ENCODE results near the gene ST6GALNAC4. TPM values are rescaled to one million over a fixed set of nuclear protein-coding genes. Genes with fewer than 3 reads are reported as not detected.

The ST6GALNAC4 gene
- total RNA-seq, 4 donors from 2014 or later, result 20.3 to 44.8 (median 35.9) TPM

DNA sequence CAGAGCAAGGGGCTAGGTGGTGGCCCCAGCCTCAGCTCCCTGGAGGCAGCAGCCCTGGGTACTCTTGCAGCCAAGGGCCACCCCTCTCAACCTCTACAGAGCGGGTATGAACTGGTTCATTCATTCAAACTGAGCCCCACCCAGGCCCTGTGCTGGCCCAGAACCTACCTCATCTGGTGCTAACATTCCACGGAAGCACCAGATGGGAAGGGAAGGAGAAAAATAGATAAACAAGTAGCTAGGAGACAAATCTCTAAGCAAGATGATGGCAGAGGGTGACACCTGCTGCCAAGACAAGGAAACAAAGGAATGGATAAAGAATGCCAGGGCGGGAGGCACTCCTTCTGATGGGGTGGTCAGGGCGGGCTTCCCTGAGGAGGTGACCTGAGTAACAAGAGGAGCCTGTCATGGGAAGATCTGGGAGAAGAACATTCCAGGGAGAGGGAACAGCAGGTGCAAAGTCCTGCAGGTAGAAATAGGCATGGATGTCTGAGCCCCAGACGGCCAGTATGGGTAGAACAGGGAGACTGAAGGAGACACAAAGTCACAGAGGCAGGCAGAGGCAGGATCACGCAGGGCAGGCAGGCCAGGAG is 6.1 kb downstream of the ST6GALNAC4 start:
- Histone ChIP-seq H3K36me3 (peaks cover 8 to 69% (median 62%) of the 10 kb centered on the region in 4 donors), H3K27ac (replicated peaks in 1 of 4) (no peak overlapping the region), H3K4me1 (peaks cover 17 to 36% (median 35%) of the 10 kb centered on the region in 4 donors), H3K4me3 (no peak overlapping the region), H3K27me3 (no peaks in the 10 kb centered on the region), H3K9me3 (no peaks in the 10 kb centered on the region)
- DNase-seq (ENCODE audit: extremely low spot score), result no peak
- 76% methylated on average over 6 of the region's 6 CpGs for WGBS
- intact Hi-C loops (cut with DNase I), result no loop called here
- TF ChIP-seq POLR2A (IDR thresholded peaks at IDR 0.05; ENCODE audit: low read depth), result no peak
- TF ChIP-seq EP300 (IDR thresholded peaks at IDR 0.05), result no peak
- no peak for TF ChIP-seq CTCF (IDR thresholded peaks at IDR 0.05)
- no peak for TF ChIP-seq POLR2AphosphoS5 (IDR thresholded peaks at IDR 0.05)

GRCh38 chr9:127909839-127910273 is 7.0 kb downstream of the ST6GALNAC4 start:
- no peak overlapping the region for H3K27ac ChIP-seq (replicated peaks in 1 of 4)
- DNase-seq (ENCODE audit: extremely low spot score), result no peak
- H3K4me3 ChIP-seq, result no peak overlapping the region
- peaks cover 8 to 69% (median 61%) of the 10 kb centered on the region in 4 donors for H3K36me3 ChIP-seq
- H3K27me3 ChIP-seq, result no peaks in the 10 kb centered on the region
- peaks cover 18 to 36% (median 32%) of the 10 kb centered on the region in 4 donors for H3K4me1 ChIP-seq
- intact Hi-C loops (cut with DNase I), result no loop called here
- WGBS, result 100% methylated on average over 1 of the region's 17 CpGs
- H3K9me3 ChIP-seq, result no peaks in the 10 kb centered on the region
- TF ChIP-seq POLR2A (IDR thresholded peaks at IDR 0.05; ENCODE audit: low read depth) (no peak), EP300 (IDR thresholded peaks at IDR 0.05) (no peak)

DNA sequence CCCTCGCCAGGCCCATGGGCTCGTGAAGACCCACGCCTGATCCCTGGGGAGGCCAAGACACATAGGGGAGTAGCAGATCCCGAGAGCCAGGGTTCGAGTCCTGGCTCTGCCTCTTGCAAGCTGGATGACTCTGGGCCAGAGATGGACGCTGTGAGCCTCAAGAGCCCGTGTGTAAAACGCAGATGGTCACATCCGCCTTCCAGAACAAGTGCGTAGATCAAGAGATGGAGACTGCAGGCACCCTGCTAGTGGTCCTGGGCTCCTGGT is 8.2 kb downstream of the ST6GALNAC4 start:
- Histone ChIP-seq H3K36me3 (peaks cover 8 to 59% (median 54%) of the 10 kb centered on the region in 4 donors), H3K27me3 (no peaks in the 10 kb centered on the region), H3K27ac (replicated peaks in 1 of 4) (no peak overlapping the region), H3K4me1 (peaks cover 30 to 45% (median 41%) of the 10 kb centered on the region in 4 donors), H3K4me3 (no peak overlapping the region), H3K9me3 (no peaks in the 10 kb centered on the region)
- WGBS, result 90% methylated on average over 10 of the region's 10 CpGs
- no peak for DNase-seq (ENCODE audit: extremely low spot score)
- TF ChIP-seq POLR2A (IDR thresholded peaks at IDR 0.05; ENCODE audit: low read depth), result no peak
- intact Hi-C loops (cut with DNase I), result no loop called here

DNA sequence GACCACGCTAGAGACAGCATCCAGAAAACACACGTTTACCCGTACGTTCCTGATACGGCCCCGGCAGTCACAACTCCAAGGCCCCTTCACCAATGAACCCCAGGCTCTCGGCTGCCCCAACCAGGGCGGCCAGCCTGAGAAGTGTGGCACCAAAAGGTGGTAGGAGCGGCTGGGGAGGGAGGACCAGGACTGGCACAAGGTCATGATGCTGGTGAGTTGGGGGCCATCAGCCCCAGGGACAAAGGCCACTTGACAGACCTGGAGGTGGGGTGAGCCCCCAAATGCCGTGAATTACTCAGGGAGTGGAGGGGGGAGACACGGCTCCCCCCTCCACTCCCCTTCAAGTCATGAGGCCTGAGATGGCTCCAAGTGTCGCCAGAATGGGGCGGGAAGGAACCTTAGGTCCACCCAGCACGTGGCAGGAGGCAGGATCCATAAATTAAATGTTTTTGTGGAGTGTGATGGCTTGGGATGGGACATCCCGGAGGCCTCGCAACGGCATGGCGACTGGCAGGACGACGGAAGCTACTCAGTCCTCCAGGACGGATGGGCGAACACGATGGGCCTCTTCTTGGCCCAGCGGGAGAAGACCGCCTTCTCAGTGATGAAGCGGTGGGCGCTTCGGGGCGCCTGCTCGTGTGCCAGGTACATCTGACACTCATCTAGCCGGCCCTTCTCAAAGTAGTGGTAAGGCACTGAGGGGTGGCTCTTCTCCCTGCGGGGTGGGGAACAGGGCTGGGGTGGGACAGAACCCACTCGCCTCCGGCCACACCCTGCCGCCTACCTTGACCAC is 8.8 kb downstream of the ST6GALNAC4 start:
- H3K9me3 ChIP-seq, result no peaks in the 10 kb centered on the region
- peaks cover 33 to 51% (median 46%) of the 10 kb centered on the region in 4 donors for H3K4me1 ChIP-seq
- no peak for TF ChIP-seq EP300 (IDR thresholded peaks at IDR 0.05)
- no peak for TF ChIP-seq POLR2AphosphoS5 (IDR thresholded peaks at IDR 0.05)
- TF ChIP-seq CTCF (IDR thresholded peaks at IDR 0.05), result no peak
- 92% methylated on average over 31 of the region's 35 CpGs for WGBS
- DNase-seq (ENCODE audit: extremely low spot score), result no peak
- intact Hi-C loops (cut with DNase I), result no loop called here
- no peak overlapping the region for H3K27ac ChIP-seq (replicated peaks in 1 of 4)
- H3K27me3 ChIP-seq, result no peaks in the 10 kb centered on the region
- H3K36me3 ChIP-seq, result peaks cover 8 to 54% (median 50%) of the 10 kb centered on the region in 4 donors
- no peak overlapping the region for H3K4me3 ChIP-seq

- Histone ChIP-seq H3K9me3 (no peaks in the 10 kb centered on the region), H3K4me3 (no peak overlapping the region), H3K36me3 (peaks cover 0 to 31% (median 27%) of the 10 kb centered on the region in 4 donors), H3K4me1 (peaks cover 33 to 59% (median 50%) of the 10 kb centered on the region in 4 donors), H3K27ac (replicated peaks in 1 of 4) (peak overlapping the region; percentile 51 to 71 (median 62)), H3K27me3 (no peaks in the 10 kb centered on the region)
- intact Hi-C loops (cut with DNase I), result no loop called here
- 85% methylated on average over 12 of the region's 12 CpGs for WGBS
- TF ChIP-seq EP300 (IDR thresholded peaks at IDR 0.05) (no peak), CTCF (IDR thresholded peaks at IDR 0.05) (no peak), POLR2A (IDR thresholded peaks at IDR 0.05; ENCODE audit: low read depth) (no peak), POLR2AphosphoS5 (IDR thresholded peaks at IDR 0.05) (no peak)
- no peak for DNase-seq (ENCODE audit: extremely low spot score)
These were observed 11.1 kb downstream of the ST6GALNAC4 start for GRCh38 chr9:127905788-127906191.

Measured in esophagus muscularis mucosa (tissue), 4 donors.